ENCODE results near the gene SAMD10. TPM values are rescaled to one million over a fixed set of nuclear protein-coding genes. Genes with fewer than 3 reads are reported as not detected.
"Not testable (repeated sequence)": the region's sequence is repeated elsewhere in the genome, so short reads cannot be mapped to it uniquely, and the experiment has no call there.

The SAMD10 gene
- polyA plus RNA-seq, 3 donors: 5.8 to 9.9 (median 9.3) TPM

- no peak for DNase-seq (ENCODE audit: extremely low read depth in 1 of 11, low read depth in 9 of 11, low spot score in 4 of 11)
These were observed 30.5 kb upstream of the SAMD10 start for GRCh38 chr20:64009811-64010387.

GRCh38 chr20:64006902-64007301, 27.5 kb upstream of the SAMD10 start:
- DNase-seq (ENCODE audit: extremely low read depth in 1 of 11, low read depth in 9 of 11, low spot score in 4 of 11): no peak

GRCh38 chr20:64006490-64006889, 27.0 kb upstream of the SAMD10 start:
- DNase-seq (ENCODE audit: extremely low read depth in 1 of 11, low read depth in 9 of 11, low spot score in 4 of 11): no peak

- no peak for DNase-seq (ENCODE audit: extremely low read depth in 1 of 11, low read depth in 9 of 11, low spot score in 4 of 11)
These were observed 26.0 kb upstream of the SAMD10 start for GRCh38 chr20:64005394-64005793.

GRCh38 chr20:64003960-64004725, 24.7 kb upstream of the SAMD10 start:
- peak in 1 of 11 donors; percentile 33 for DNase-seq (ENCODE audit: extremely low read depth in 1 of 11, low read depth in 9 of 11, low spot score in 4 of 11)

GRCh38 chr20:64001607-64002011, 22.2 kb upstream of the SAMD10 start:
- DNase-seq (ENCODE audit: extremely low read depth in 1 of 11, low read depth in 9 of 11, low spot score in 4 of 11): no peak

GRCh38 chr20:64000906-64001305, 21.5 kb upstream of the SAMD10 start:
- no peak for DNase-seq (ENCODE audit: extremely low read depth in 1 of 11, low read depth in 9 of 11, low spot score in 4 of 11)

GRCh38 chr20:63982937-63983336, 3.5 kb upstream of the SAMD10 start:
- DNase-seq (ENCODE audit: extremely low read depth in 1 of 11, low read depth in 9 of 11, low spot score in 4 of 11): no peak

GRCh38 chr20:63980806-63981728, 1.6 kb upstream of the SAMD10 start, which contains the start of gene PRPF6:
TSS of gene PRPF6 (plus strand) at chr20:63981132. CDS start at chr20:63981246, 114 bp downstream.
- DNase-seq (ENCODE audit: extremely low read depth in 1 of 11, low read depth in 9 of 11, low spot score in 4 of 11): peak; percentile 81 to 95 (median 92)

- DNase-seq (ENCODE audit: extremely low read depth in 1 of 11, low read depth in 9 of 11, low spot score in 4 of 11): no peak
These were observed 919 bp upstream of the SAMD10 start for GRCh38 chr20:63980317-63980805.

- DNase-seq (ENCODE audit: extremely low read depth in 1 of 11, low read depth in 9 of 11, low spot score in 4 of 11): no peak
These were observed 249 bp downstream of the SAMD10 start for GRCh38 chr20:63979229-63979556.

GRCh38 chr20:63978319-63979228, 868 bp downstream of the SAMD10 start:
- DNase-seq (ENCODE audit: extremely low read depth in 1 of 11, low read depth in 9 of 11, low spot score in 4 of 11): peak in 1 of 11 donors; percentile 44

GRCh38 chr20:63977739-63978276, 1.6 kb downstream of the SAMD10 start:
- DNase-seq (ENCODE audit: extremely low read depth in 1 of 11, low read depth in 9 of 11, low spot score in 4 of 11): no peak

GRCh38 chr20:63976980-63977738, 2.3 kb downstream of the SAMD10 start:
- no peak for DNase-seq (ENCODE audit: extremely low read depth in 1 of 11, low read depth in 9 of 11, low spot score in 4 of 11)

- DNase-seq (ENCODE audit: extremely low read depth in 1 of 11, low read depth in 9 of 11, low spot score in 4 of 11): not testable (repeated sequence)
These were observed 2.9 kb downstream of the SAMD10 start for GRCh38 chr20:63976511-63976910.

GRCh38 chr20:63974402-63975200, 4.8 kb downstream of the SAMD10 start:
- no peak for DNase-seq (ENCODE audit: extremely low read depth in 1 of 11, low read depth in 9 of 11, low spot score in 4 of 11)
